ENCODE measurements around the gene PTPN13.
"Not testable (repeated sequence)": the region's sequence is repeated elsewhere in the genome, so short reads cannot be mapped to it uniquely, and the experiment has no call there.

Gene PTPN13

DNA sequence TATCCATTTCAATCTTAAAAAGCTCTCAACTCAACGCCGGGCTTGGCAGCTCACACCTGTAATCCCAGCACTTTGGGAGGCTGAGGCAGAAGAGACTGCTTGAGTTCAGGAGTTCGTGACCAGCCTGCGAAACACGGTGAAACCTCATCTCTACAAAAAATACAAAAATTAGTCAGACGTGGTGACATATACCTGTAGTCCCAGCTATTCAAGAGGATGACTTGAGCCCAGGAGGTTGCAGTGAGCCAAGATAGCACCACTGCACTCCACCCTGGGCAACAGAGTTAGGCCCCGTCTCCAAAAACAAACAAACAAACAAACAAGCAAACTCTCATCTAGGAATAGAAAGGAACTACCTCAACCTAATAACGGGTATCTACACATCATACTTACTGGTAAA, 50.8 kb downstream of the PTPN13 start:
- no peak overlapping the region for H3K27ac ChIP-seq

DNA sequence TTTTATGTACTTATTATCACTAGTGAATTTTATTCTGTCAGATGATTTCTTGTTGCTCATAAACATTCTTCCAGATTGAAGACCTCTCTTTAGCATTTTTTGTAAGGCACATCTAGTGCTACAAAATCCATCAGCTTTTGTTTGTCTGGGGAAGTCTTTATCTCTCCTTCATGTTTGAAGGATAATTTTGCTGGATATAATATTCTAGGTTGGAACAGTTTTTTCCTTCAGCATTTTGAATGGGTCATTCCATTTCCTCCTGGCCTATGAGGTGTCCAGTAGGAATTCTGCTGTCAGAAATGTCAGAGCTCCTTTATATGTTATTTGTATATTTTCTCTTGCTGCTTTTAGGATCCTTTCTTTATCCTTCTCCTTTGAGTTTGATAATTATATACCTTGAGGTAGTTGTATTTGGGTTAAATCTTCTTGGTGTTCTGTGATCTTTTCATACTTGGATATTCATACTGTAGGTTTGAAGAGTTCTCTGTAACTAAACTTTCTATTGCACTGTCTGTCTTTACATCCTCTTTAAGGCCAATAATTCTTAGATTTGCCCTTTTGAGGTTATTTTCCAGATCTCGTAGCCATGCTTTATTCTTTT, 58.3 kb downstream of the PTPN13 start:
- TF ChIP-seq, protein P1, sequence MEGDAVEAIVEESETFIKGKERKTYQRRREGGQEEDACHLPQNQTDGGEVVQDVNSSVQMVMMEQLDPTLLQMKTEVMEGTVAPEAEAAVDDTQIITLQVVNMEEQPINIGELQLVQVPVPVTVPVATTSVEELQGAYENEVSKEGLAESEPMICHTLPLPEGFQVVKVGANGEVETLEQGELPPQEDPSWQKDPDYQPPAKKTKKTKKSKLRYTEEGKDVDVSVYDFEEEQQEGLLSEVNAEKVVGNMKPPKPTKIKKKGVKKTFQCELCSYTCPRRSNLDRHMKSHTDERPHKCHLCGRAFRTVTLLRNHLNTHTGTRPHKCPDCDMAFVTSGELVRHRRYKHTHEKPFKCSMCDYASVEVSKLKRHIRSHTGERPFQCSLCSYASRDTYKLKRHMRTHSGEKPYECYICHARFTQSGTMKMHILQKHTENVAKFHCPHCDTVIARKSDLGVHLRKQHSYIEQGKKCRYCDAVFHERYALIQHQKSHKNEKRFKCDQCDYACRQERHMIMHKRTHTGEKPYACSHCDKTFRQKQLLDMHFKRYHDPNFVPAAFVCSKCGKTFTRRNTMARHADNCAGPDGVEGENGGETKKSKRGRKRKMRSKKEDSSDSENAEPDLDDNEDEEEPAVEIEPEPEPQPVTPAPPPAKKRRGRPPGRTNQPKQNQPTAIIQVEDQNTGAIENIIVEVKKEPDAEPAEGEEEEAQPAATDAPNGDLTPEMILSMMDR (conservative IDR thresholded peaks at IDR 0.05), result no peak
- no peak overlapping the region for H3K27ac ChIP-seq

More for the DNA sequence above, 50.8 kb downstream of the PTPN13 start:
- TF ChIP-seq, protein P1 (conservative IDR thresholded peaks at IDR 0.05), result no peak

DNA sequence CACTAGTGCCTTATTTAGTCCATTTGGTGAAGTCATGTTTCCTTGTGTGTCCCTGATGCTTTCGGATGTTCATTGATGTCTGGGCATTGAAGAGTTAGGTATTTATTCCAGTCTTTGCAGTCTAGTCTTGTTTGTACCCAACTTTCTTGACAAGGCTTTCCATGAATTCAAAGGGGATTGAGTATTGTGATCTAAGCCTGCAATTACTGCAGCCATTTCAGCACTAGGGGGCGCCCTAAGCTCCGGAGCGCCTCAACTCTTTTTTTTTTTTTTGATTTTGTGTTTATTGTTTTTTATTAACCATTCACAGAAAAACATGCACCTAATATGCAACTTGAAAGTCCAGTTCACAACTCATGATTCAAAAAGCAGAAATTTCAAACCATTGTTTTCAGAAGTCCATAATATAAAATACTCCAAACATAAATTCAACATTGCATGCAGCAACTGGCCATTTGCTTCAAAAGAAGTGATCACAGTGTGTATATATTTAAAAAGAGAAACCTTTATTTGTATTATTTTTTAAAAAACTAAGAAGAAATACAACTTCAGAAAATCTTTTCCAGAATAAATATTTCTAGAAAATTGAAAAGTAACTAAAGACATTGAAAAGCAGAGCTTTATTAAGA, 59.2 kb downstream of the PTPN13 start:
- TF ChIP-seq, protein P1 (conservative IDR thresholded peaks at IDR 0.05), result peak; percentile 30

DNA sequence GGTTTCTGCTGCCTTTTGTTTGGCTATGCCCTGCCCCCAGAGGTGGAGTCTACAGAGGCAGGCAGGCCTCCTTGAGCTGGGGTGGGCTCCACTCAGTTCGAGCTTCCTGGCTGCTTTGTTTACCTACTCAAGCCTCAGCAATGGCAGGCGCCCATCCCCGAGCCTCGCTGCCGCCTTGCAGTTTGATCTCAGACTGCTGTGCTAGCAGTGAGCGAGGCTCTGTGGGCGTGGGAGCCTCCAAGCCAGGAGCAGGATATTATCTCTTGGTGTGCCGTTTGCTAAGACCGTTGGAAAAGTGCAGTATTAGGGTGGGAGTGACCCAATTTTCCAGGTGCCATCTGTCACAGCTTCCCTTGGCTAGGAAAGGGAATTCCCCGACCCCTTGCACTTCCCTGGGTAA, 62.7 kb downstream of the PTPN13 start:
- not testable (repeated sequence) for H3K27ac ChIP-seq

More for the DNA sequence above, 59.2 kb downstream of the PTPN13 start:
- H3K27ac ChIP-seq, result no peak overlapping the region

DNA sequence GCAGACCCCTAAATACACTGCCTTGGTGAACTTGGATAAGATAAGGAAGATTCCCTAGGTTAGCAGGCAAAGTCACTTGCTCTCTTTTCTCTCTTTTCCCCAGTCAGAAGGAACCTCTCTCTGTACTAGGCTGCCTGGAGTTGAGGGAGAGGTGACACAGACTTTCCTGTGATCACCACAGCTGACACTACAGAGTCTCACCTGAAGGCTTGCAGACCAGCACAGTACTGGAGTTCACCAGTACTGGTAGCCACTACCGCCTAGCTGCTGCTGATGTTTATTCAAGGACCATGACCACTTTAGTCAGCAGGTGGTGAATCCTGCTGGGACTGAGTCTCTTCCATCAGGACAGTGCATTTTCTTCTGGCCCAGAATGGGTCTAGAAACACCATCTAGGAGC, 63.3 kb downstream of the PTPN13 start:
- TF ChIP-seq, protein P1 (conservative IDR thresholded peaks at IDR 0.05), result no peak
- no peak overlapping the region for H3K27ac ChIP-seq

DNA sequence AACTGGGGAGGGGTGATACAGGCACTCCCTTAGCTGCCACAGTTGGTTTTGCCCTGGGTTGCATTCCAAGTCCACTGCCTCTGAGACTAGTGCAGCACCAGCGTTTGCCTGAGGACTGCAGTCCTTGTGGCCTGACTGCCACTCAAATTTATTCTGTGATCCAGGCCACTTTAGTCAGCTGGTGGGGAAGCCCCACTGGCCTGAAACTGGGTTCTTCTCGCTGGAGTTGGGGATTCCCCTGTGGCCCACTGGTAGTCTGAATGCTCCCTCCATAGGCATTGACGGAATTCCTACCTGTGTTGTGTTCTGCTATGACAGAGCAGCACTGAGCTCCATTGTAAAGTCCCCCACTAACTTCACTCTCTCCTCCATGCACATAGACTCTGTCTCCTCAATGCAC, 63.8 kb downstream of the PTPN13 start:
- TF ChIP-seq, protein P1 (conservative IDR thresholded peaks at IDR 0.05), result no peak
- H3K27ac ChIP-seq, result no peak overlapping the region

DNA sequence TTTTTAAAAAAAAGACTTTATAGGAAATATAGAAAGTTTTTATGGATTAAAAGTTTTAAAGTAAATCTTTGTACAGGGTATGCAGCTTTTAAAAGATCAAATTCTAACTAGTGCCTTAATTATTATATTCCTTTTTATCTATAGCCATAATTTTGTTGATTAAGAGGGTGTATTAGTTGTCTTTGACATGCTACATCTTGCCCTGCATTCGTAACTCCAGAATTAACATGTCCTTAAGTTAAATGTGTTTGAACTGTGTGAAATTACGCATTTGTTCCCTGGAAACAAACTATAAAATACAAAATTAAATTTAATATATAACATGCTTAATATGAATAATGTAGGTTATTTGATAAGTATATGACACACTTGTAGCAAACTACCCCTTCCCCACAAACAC, 66.3 kb downstream of the PTPN13 start:
- peak overlapping the region; percentile 4; the same call in 1 of the 2 replicates for H3K27ac ChIP-seq
- TF ChIP-seq, protein P1 (conservative IDR thresholded peaks at IDR 0.05), result no peak

DNA sequence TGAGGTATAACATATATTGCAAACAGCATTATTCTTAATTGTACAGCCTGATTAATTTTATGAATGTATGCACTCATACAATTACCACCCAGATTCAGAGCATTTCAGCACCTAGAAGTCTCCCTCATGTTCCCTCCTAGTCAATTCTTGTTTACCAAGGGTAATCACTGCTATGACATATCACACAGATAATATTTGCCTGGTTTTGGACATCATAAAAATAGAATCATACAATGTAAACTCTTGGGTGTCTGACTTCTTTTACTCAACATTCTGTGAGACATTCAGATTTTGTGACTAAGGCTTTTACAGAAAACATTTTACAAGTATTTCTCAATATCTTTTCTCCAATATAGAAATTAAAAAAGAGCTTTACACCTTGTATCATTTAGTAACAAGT, 66.9 kb downstream of the PTPN13 start:
- peak overlapping the region; percentile 4; the same call in 1 of the 2 replicates for H3K27ac ChIP-seq
- TF ChIP-seq, protein P1 (conservative IDR thresholded peaks at IDR 0.05), result no peak

Measured in VCaP (cell line).